A549 (cell line): ENCODE results near the gene SH3PXD2A. TPM values are rescaled to one million over a fixed set of nuclear protein-coding genes. Genes with fewer than 3 reads are reported as not detected.
A peak's percentile ranks its signal among the peaks of the same experiment; 100 is the strongest.

Experiments
- ATAC-seq, 2 experiments: fragments of 200-7000 bp in 1 of 2; fragments of >200 bp in 1 of 2; cut with Nextera tagmentation in 1 of 2; cut with Tn5 transposase in 1 of 2; 3 replicates each; pipeline versions ENCODE4 v1.8.0 to v1.9.1; 2018 to 2020; ENCODE audit warnings: mild to moderate bottlenecking in 1 of 2, moderate library complexity in 1 of 2
- CTCF ChIA-PET: fragments of 300-600 bp; sonication (Branson Sonifier 250); formaldehyde crosslinking; extraction: SDS; loops from one replicate; lab custom pipeline; 2021; ENCODE audit warnings: antibody characterized with exemption, inconsistent platforms; lab: Yijun Ruan, JAX
- POLR2A ChIA-PET: fragments of 350-600 bp; formaldehyde crosslinking; extraction: SDS; loops from one replicate; lab custom pipeline; 2021; ENCODE audit warnings: antibody characterized with exemption, inconsistent platforms; lab: Yijun Ruan, JAX
- DNase-seq, 2 experiments: peaks; one replicate each; pipeline versions ENCODE4 v3.0.0 to v3.0.0-alpha.2; 2011 to 2016; ENCODE audit warnings: low read depth in 1 of 2, low spot score in 1 of 2
- FAIRE-seq: peaks from 2 replicates; lab custom pipeline; 2011; peaks lifted over from hg19 to GRCh38; lab: Jason Lieb, UNC
- H3K27ac ChIP-seq, 2 experiments: fragments of >200 bp; sonication (Bioruptor Twin); formaldehyde crosslinking; 3 replicates each; pipeline ENCODE4 v1.5.1; 2016 to 2017
- H3K4me1 ChIP-seq: fragments of >200 bp; sonication (Bioruptor Twin); formaldehyde crosslinking; 3 replicates; pipeline ENCODE4 v1.6.1; 2016
- H3K4me2 ChIP-seq: fragments of >200 bp; sonication (Bioruptor Twin); formaldehyde crosslinking; 3 replicates; pipeline ENCODE4 v1.6.1; 2016
- H3K4me3 ChIP-seq: fragments of >200 bp; sonication (Bioruptor Twin); formaldehyde crosslinking; 3 replicates; pipeline ENCODE4 v1.5.1; 2016
- H3K9me3 ChIP-seq: fragments of >200 bp; sonication (Bioruptor Twin); formaldehyde crosslinking; 3 replicates; pipeline ENCODE4 v1.6.1; 2016
- BHLHE40 ChIP-seq: IDR thresholded peaks from 2 replicates; pipeline ENCODE4 v1.6.1; 2012; ENCODE audit warnings: low read depth, low read length, inconsistent platforms
- CBX8 ChIP-seq: fragments of 200-600 bp; sonication (generic); IDR thresholded peaks from 2 replicates; pipeline ENCODE4 v1.6.1; 2016
- CEBPB ChIP-seq, 2 experiments: fragments of >200 bp in 1 of 2; sonication (Bioruptor Twin) in 1 of 2; formaldehyde crosslinking in 1 of 2; IDR thresholded peaks; 2 replicates each; pipeline ENCODE4 v1.6.1; 2012 to 2016
- CHD2 ChIP-seq: fragments of 150-350 bp; IDR thresholded peaks from 2 replicates; pipeline ENCODE4 v1.6.1; 2014; ENCODE audit warnings: low read length; ENCODE audit not compliant: partially characterized antibody
- CHD4 ChIP-seq: fragments of 200-600 bp; sonication (generic); IDR thresholded peaks from 2 replicates; pipeline ENCODE4 v1.6.1; 2016; ENCODE audit warnings: antibody characterized with exemption, mild to moderate bottlenecking, borderline replicate concordance
- E2F6 ChIP-seq: IDR thresholded peaks from 2 replicates; pipeline ENCODE4 v1.6.1; 2012; ENCODE audit warnings: low read depth, borderline replicate concordance
- EHMT2 ChIP-seq: fragments of 200-600 bp; sonication (generic); IDR thresholded peaks from 2 replicates; pipeline ENCODE4 v1.6.1; 2016; ENCODE audit warnings: antibody characterized with exemption, low read depth, mild to moderate bottlenecking, moderate library complexity
- EP300 ChIP-seq, 2 experiments: fragments of >200 bp; sonication (Bioruptor Twin); formaldehyde crosslinking; IDR thresholded peaks; 2 replicates in 1 of 2; 3 replicates in 1 of 2; pipeline ENCODE4 v1.6.1; 2016 to 2017
- FOSB ChIP-seq: fragments of 250-450 bp; sonication (Bioruptor Pico); IDR thresholded peaks from 2 replicates; pipeline ENCODE4 v1.5.0; 2020; ENCODE audit warnings: mild to moderate bottlenecking, moderate library complexity
- FOSL2 ChIP-seq, 2 experiments: fragments of 450-650 bp in 1 of 2; fragments of >200 bp in 1 of 2; sonication (Bioruptor Twin) in 1 of 2; formaldehyde crosslinking; IDR thresholded peaks; 2 replicates each; pipeline versions ENCODE4 v1.5.0 to v1.6.1; 2016 to 2020; ENCODE audit warnings: mild to moderate bottlenecking in 1 of 2, moderate library complexity in 1 of 2
- FOXS1 ChIP-seq: fragments of 250-450 bp; sonication (Bioruptor Pico); IDR thresholded peaks from 2 replicates; pipeline ENCODE4 v1.5.0; 2020; ENCODE audit warnings: mild to moderate bottlenecking, moderate library complexity
- GATA3 ChIP-seq: IDR thresholded peaks from 2 replicates; pipeline ENCODE4 v1.6.1; 2012; ENCODE audit warnings: borderline replicate concordance
- HEYL ChIP-seq: fragments of 250-450 bp; sonication (Bioruptor Pico); IDR thresholded peaks from 2 replicates; pipeline ENCODE4 v1.8.0; 2021; ENCODE audit warnings: mild to moderate bottlenecking, moderate library complexity
- HOXA7 ChIP-seq: fragments of 250-450 bp; sonication (Bioruptor Pico); IDR thresholded peaks from 2 replicates; pipeline ENCODE4 v1.5.0; 2020; ENCODE audit warnings: mild to moderate bottlenecking, moderate library complexity
- HOXB13 ChIP-seq: fragments of 250-450 bp; sonication (Bioruptor Pico); IDR thresholded peaks from 2 replicates; pipeline ENCODE4 v1.5.0; 2020; ENCODE audit warnings: low read depth, mild to moderate bottlenecking, moderate library complexity
- HOXB5 ChIP-seq: fragments of 250-450 bp; sonication (Bioruptor Pico); IDR thresholded peaks from 2 replicates; pipeline ENCODE4 v1.5.0; 2020; ENCODE audit warnings: mild to moderate bottlenecking, moderate library complexity
- JUNB ChIP-seq: fragments of >200 bp; sonication (Bioruptor Twin); formaldehyde crosslinking; IDR thresholded peaks from 2 replicates; pipeline ENCODE4 v1.6.1; 2016
- KDM1A ChIP-seq: fragments of 200-600 bp; sonication (generic); IDR thresholded peaks from 2 replicates; pipeline ENCODE4 v1.6.1; 2016; ENCODE audit warnings: low read depth, mild to moderate bottlenecking
- KDM5A ChIP-seq: fragments of 200-600 bp; sonication (generic); IDR thresholded peaks from 2 replicates; pipeline ENCODE4 v1.6.1; 2016; ENCODE audit warnings: antibody characterized with exemption, mild to moderate bottlenecking
- MAFK ChIP-seq: fragments of 450-650 bp; IDR thresholded peaks from 2 replicates; pipeline ENCODE4 v1.6.1; 2014; ENCODE audit not compliant: partially characterized antibody
- MAZ ChIP-seq: fragments of 150-350 bp; IDR thresholded peaks from 2 replicates; pipeline ENCODE4 v1.6.1; 2014; ENCODE audit warnings: antibody characterized with exemption, low read depth, low read length, borderline replicate concordance
- NPAS2 ChIP-seq: fragments of 250-450 bp; sonication (Bioruptor Pico); IDR thresholded peaks from 2 replicates; pipeline ENCODE4 v1.8.0; 2022; ENCODE audit warnings: mild to moderate bottlenecking, moderate library complexity, borderline replicate concordance
- NR3C1 ChIP-seq: fragments of >200 bp; sonication (Bioruptor Twin); formaldehyde crosslinking; IDR thresholded peaks from 3 replicates; pipeline ENCODE4 v1.6.1; 2017
- PBX3 ChIP-seq: IDR thresholded peaks from 2 replicates; pipeline ENCODE4 v1.6.1; 2012
- PHF8 ChIP-seq: fragments of 200-600 bp; sonication (generic); IDR thresholded peaks from 2 replicates; pipeline ENCODE4 v1.6.1; 2016; ENCODE audit warnings: low read depth, mild to moderate bottlenecking, antibody characterized with exemption, moderate library complexity, borderline replicate concordance
- POLR2AphosphoS2 ChIP-seq: conservative IDR thresholded peaks from 2 replicates; pipeline ENCODE4 v1.6.1; 2012; ENCODE audit warnings: low read length, improper control_type of control experiment, inconsistent platforms
- RAD21 ChIP-seq, 2 experiments: fragments of >200 bp in 1 of 2; sonication (Bioruptor Twin) in 1 of 2; formaldehyde crosslinking in 1 of 2; IDR thresholded peaks in 1 of 2; conservative IDR thresholded peaks in 1 of 2; 2 replicates in 1 of 2; 3 replicates in 1 of 2; pipeline ENCODE4 v1.6.1; 2012 to 2018; ENCODE audit warnings: inconsistent platforms in 1 of 2
- RARB ChIP-seq: fragments of 250-450 bp; sonication (Bioruptor Pico); IDR thresholded peaks from 2 replicates; pipeline ENCODE4 v1.8.0; 2021; ENCODE audit warnings: mild to moderate bottlenecking, moderate library complexity
- REST ChIP-seq: fragments of 200-600 bp; sonication (generic); IDR thresholded peaks from 2 replicates; pipeline ENCODE4 v1.6.1; 2016; ENCODE audit warnings: antibody characterized with exemption, mild to moderate bottlenecking, moderate library complexity
- RNF2 ChIP-seq: fragments of 200-600 bp; sonication (generic); IDR thresholded peaks from 2 replicates; pipeline ENCODE4 v1.6.1; 2016; ENCODE audit warnings: low read depth, mild to moderate bottlenecking, antibody characterized with exemption, moderate library complexity, borderline replicate concordance
- WGBS: methylation state at CpG from one replicate; pipeline ENCODE4 v1.1.6; 2017; ENCODE audit errors: missing lambda C conversion rate; 5-methylcytosine and 5-hydroxymethylcytosine counted together
- polyA plus RNA-seq, 4 experiments: library from polyadenylated mRNA; depleted of rRNA in 3 of 4; stranded (reverse); fragments of >200 nt; fragmentation: RNase III in 1 of 4; extraction: RNeasy Plus Mini Kit Qiagen cat#74134 plus additional on column Dnase treatment in 1 of 4; gene quantifications; 2 replicates in 3 of 4; 3 replicates in 1 of 4; pipeline ENCODE4 v1.2.3, GENCODE V29; 2011 to 2017
- TF ChIP-seq, protein P1 (sequence below): fragments of 250-450 bp; sonication (Bioruptor Pico); IDR thresholded peaks from 2 replicates; pipeline ENCODE4 v1.5.0; 2021; ENCODE audit warnings: mild to moderate bottlenecking, moderate library complexity, borderline replicate concordance
- TF ChIP-seq, protein P2 (sequence below): IDR thresholded peaks from 2 replicates; pipeline ENCODE4 v1.6.1; 2012

The SH3PXD2A gene
- polyA plus RNA-seq, 2 of the 4 experiments (the other 2 are of a cell fraction) = 2.4 to 3.9 TPM

DNA sequence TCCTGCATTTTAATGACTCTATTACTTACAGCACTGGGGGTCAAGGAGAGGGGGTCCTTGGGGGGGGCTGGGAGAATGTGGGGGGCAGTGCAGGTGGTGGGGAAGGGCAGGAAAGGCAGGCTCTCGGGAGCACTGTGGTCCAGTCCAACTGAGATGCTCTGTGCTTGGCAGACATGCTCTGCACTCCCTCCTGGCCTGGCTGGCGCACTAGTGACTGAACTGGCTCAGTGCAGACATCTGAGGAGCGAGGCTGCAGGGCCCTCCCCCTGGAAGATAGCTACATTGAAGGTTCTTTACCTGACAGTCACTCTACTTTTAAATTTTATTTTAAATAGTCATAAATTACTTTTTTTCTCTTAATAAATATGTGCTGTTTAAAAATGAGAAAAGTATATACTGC, 256.2 kb downstream of the SH3PXD2A start (continued):
- TF ChIP-seq, protein P1, sequence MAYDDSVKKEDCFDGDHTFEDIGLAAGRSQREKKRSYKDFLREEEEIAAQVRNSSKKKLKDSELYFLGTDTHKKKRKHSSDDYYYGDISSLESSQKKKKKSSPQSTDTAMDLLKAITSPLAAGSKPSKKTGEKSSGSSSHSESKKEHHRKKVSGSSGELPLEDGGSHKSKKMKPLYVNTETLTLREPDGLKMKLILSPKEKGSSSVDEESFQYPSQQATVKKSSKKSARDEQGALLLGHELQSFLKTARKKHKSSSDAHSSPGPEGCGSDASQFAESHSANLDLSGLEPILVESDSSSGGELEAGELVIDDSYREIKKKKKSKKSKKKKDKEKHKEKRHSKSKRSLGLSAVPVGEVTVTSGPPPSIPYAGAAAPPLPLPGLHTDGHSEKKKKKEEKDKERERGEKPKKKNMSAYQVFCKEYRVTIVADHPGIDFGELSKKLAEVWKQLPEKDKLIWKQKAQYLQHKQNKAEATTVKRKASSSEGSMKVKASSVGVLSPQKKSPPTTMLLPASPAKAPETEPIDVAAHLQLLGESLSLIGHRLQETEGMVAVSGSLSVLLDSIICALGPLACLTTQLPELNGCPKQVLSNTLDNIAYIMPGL (CRISPR knock-in tag) = no peak
- TF ChIP-seq HOXA7 (CRISPR knock-in tag) = no peak

- DNase-seq (peak; percentile 80 to 95), FAIRE-seq (no peak), ATAC-seq (peak; percentile 86 to 96)
- no peaks in the 10 kb centered on the region for H3K9me3 ChIP-seq
- CTCF ChIA-PET = interaction anchor here (0.6 to 18.9 kb wide), 34 partner anchors 10 to 286 kb away, joined by 3 to 265 read pairs (median 4); no protein-coding TSS in a partner anchor
- H3K27ac ChIP-seq = peak overlapping the region in 1 of 2 experiments; percentile 74; a peak in 3 of 6 replicates
- peak overlapping the region; percentile 29 for H3K4me2 ChIP-seq
- peaks cover 5% of the 10 kb centered on the region for H3K4me1 ChIP-seq
- no peak overlapping the region for H3K4me3 ChIP-seq
- 33% methylated on average over 7 of the region's 7 CpGs for WGBS
- POLR2A ChIA-PET = no interaction called here
- no peak for TF ChIP-seq KDM5A
- no peak for TF ChIP-seq BHLHE40
- TF ChIP-seq KDM1A = no peak
- no peak for TF ChIP-seq RNF2
- no peak for TF ChIP-seq PBX3
- TF ChIP-seq NPAS2 = no peak
- TF ChIP-seq FOSB (CRISPR knock-in tag) = no peak
- TF ChIP-seq RAD21 (conservative IDR thresholded peaks at IDR 0.05 in 1 of 2, IDR thresholded peaks at IDR 0.05 in 1 of 2) = peak; percentile 87 to 88
- no peak for TF ChIP-seq RARB (CRISPR knock-in tag)
- TF ChIP-seq CEBPB (IDR thresholded peaks at IDR 0.05) = peak in 1 of 2 experiments; percentile 73; a peak in 2 of 4 replicates
- no peak for TF ChIP-seq FOSL2 (IDR thresholded peaks at IDR 0.05)
- no peak for TF ChIP-seq FOSL2 (CRISPR knock-in tag; IDR thresholded peaks at IDR 0.05)
- no peak for TF ChIP-seq PHF8
- no peak for TF ChIP-seq JUNB
- TF ChIP-seq, protein P2, sequence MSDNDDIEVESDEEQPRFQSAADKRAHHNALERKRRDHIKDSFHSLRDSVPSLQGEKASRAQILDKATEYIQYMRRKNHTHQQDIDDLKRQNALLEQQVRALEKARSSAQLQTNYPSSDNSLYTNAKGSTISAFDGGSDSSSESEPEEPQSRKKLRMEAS = peak; percentile 70
- no peak for TF ChIP-seq MAZ
- no peak for TF ChIP-seq HOXB13 (CRISPR knock-in tag)
- TF ChIP-seq CHD4 = no peak
- no peak for TF ChIP-seq CBX8
- no peak for TF ChIP-seq CHD2
- no peak for TF ChIP-seq MAFK
- no peak for TF ChIP-seq FOXS1 (CRISPR knock-in tag)
- TF ChIP-seq EHMT2 = no peak
- TF ChIP-seq POLR2AphosphoS2 = no peak
- TF ChIP-seq HOXB5 = no peak
- no peak for TF ChIP-seq E2F6
- TF ChIP-seq HEYL (CRISPR knock-in tag) = no peak
- no peak for TF ChIP-seq REST
- no peak for TF ChIP-seq NR3C1
- no peak for TF ChIP-seq EP300 (IDR thresholded peaks at IDR 0.05)
- no peak for TF ChIP-seq GATA3
Observed at GRCh38 chr10:103598654-103599115, 256.7 kb downstream of the SH3PXD2A start.
